HepG2 (cell line): ENCODE measurements around the gene NOP14. TPM values are rescaled to one million over a fixed set of nuclear protein-coding genes. Genes with fewer than 3 reads are reported as not detected.

Source experiments
- BATF2 ChIP-seq: sonication (generic); formaldehyde crosslinking; IDR thresholded peaks from 2 replicates; pipeline ENCODE4 v1.8.0; 2022; ENCODE audit warnings: mild to moderate bottlenecking, missing genetic modification reagents, moderate library complexity
- ERF ChIP-seq: IDR thresholded peaks from 2 replicates; pipeline ENCODE4 v1.6.1; 2018; ENCODE audit warnings: missing biosample characterization, missing genetic modification reagents
- HMGXB4 ChIP-seq, 2 experiments: sonication (generic) in 1 of 2; formaldehyde crosslinking in 1 of 2; IDR thresholded peaks; 2 replicates each; pipeline versions ENCODE4 v1.4.0 to v1.6.1; 2018 to 2020; ENCODE audit warnings: missing genetic modification reagents in 2 of 2, borderline replicate concordance in 1 of 2, low read depth in 1 of 2, mild to moderate bottlenecking in 1 of 2, missing biosample characterization in 1 of 2
- HNF4A ChIP-seq: sonication (generic); formaldehyde crosslinking; IDR thresholded peaks from 2 replicates; pipeline ENCODE4 v1.4.0; 2020; ENCODE audit warnings: missing genetic modification reagents
- MZF1 ChIP-seq: sonication (generic); formaldehyde crosslinking; IDR thresholded peaks from 2 replicates; pipeline ENCODE4 v1.8.1; 2023; ENCODE audit warnings: mild to moderate bottlenecking, missing genetic modification reagents, borderline replicate concordance
- NFRKB ChIP-seq: fragments of 450-650 bp; IDR thresholded peaks from 2 replicates; pipeline ENCODE4 v1.6.1; 2017
- NRL ChIP-seq: sonication (generic); formaldehyde crosslinking; IDR thresholded peaks from 2 replicates; pipeline ENCODE4 v1.5.0; 2020; ENCODE audit warnings: missing genetic modification reagents, mild to moderate bottlenecking, moderate library complexity, borderline replicate concordance
- PCBP2 ChIP-seq: fragments of 200-400 bp; formaldehyde crosslinking; optimal IDR thresholded peaks from 2 replicates; pipeline ENCODE3; 2018; ENCODE audit warnings: low read length, low read depth; ENCODE audit not compliant: poor library complexity, severe bottlenecking
- RFXANK ChIP-seq: IDR thresholded peaks from 2 replicates; pipeline ENCODE4 v1.6.1; 2016
- SNAPC5 ChIP-seq: sonication (generic); formaldehyde crosslinking; IDR thresholded peaks from 2 replicates; pipeline ENCODE4 v1.8.1; 2023; ENCODE audit warnings: mild to moderate bottlenecking, missing genetic modification reagents, borderline replicate concordance
- SOX13 ChIP-seq, 3 experiments: fragments of 450-650 bp in 1 of 3; sonication (generic) in 1 of 3; formaldehyde crosslinking in 1 of 3; IDR thresholded peaks in 2 of 3; conservative IDR thresholded peaks in 1 of 3; 2 replicates each; pipeline versions ENCODE4 v1.5.0 to v1.6.1; 2016 to 2020; ENCODE audit warnings: antibody characterized with exemption in 1 of 3, mild to moderate bottlenecking in 1 of 3, missing compliant biosample characterization in 1 of 3, missing genetic modification reagents in 1 of 3, moderate library complexity in 1 of 3
- STAT6 ChIP-seq: sonication (generic); formaldehyde crosslinking; IDR thresholded peaks from 2 replicates; pipeline ENCODE4 v1.4.0; 2020; ENCODE audit warnings: missing genetic modification reagents, mild to moderate bottlenecking, borderline replicate concordance
- TCF12 ChIP-seq, 2 experiments: fragments of 450-650 bp in 1 of 2; sonication (generic) in 1 of 2; formaldehyde crosslinking in 1 of 2; IDR thresholded peaks; 2 replicates each; pipeline versions ENCODE4 v1.6.1 to v1.8.0; 2017 to 2022; ENCODE audit warnings: antibody characterized with exemption in 1 of 2, mild to moderate bottlenecking in 1 of 2, missing genetic modification reagents in 1 of 2, moderate library complexity in 1 of 2
- ZBTB34 ChIP-seq: sonication (generic); formaldehyde crosslinking; IDR thresholded peaks from 2 replicates; pipeline ENCODE4 v1.8.0; 2022; ENCODE audit warnings: mild to moderate bottlenecking, missing genetic modification reagents
- ZNF274 ChIP-seq: sonication (generic); formaldehyde crosslinking; IDR thresholded peaks from 2 replicates; pipeline ENCODE4 v1.5.1; 2020; ENCODE audit warnings: mild to moderate bottlenecking, missing genetic modification reagents
- ZNF333 ChIP-seq: sonication (generic); formaldehyde crosslinking; IDR thresholded peaks from 2 replicates; pipeline ENCODE4 v1.4.0; 2020; ENCODE audit warnings: mild to moderate bottlenecking, missing genetic modification reagents, borderline replicate concordance
- ZNF362 ChIP-seq: sonication (generic); formaldehyde crosslinking; IDR thresholded peaks from 2 replicates; pipeline ENCODE4 v1.4.0; 2020; ENCODE audit warnings: missing genetic modification reagents, mild to moderate bottlenecking, borderline replicate concordance
- ZNF564 ChIP-seq: sonication (generic); formaldehyde crosslinking; IDR thresholded peaks from 2 replicates; pipeline ENCODE4 v1.8.1; 2023; ENCODE audit warnings: mild to moderate bottlenecking, missing genetic modification reagents
- polyA plus RNA-seq, 8 experiments: library from polyadenylated mRNA; depleted of rRNA in 3 of 8; stranded (reverse) in 7 of 8; unstranded in 1 of 8; fragments of >200 nt; fragmentation: Illumina TruSeq in 4 of 8; extraction: Trizol in 4 of 8; gene quantifications; 2 replicates each; pipeline versions ENCODE4 v1.2.1 to v1.2.3, GENCODE V29; 2011 to 2016; ENCODE audit warnings: low read depth in 4 of 8, missing spikeins in 1 of 8, mixed read lengths in 1 of 8; ENCODE audit not compliant: insufficient read depth in 1 of 8
- total RNA-seq, 5 experiments: library from RNA; depleted of rRNA; stranded (reverse); fragments of >200 nt; fragmentation: Illumina TruSeq; extraction: Trizol; gene quantifications; 2 replicates each; pipeline ENCODE4 v1.2.3, GENCODE V29; 2016; ENCODE audit warnings: low read depth in 1 of 5

The NOP14 gene
- total and polyA plus RNA-seq, 2 of the 13 experiments (the other 11 are each of a cell fraction or from before 2014, with no cell fraction given), result 6.9 to 47.9 TPM

- TF ChIP-seq SOX13 (IDR thresholded peaks at IDR 0.05), result no peak
- peak in 1 of 2 experiments; percentile 61; a peak in 2 of 4 replicates for TF ChIP-seq SOX13 (CRISPR knock-in tag; conservative IDR thresholded peaks at IDR 0.05 in 1 of 2, IDR thresholded peaks at IDR 0.05 in 1 of 2)
- TF ChIP-seq HMGXB4 (CRISPR knock-in tag; IDR thresholded peaks at IDR 0.05; ENCODE audit: borderline replicate concordance in 1 of 2, low read depth in 1 of 2), result peak; percentile 83 to 90; a peak in 3 of 4 replicates
- peak; percentile 91 for TF ChIP-seq ERF
- peak; percentile 39; the same call in 1 of the 2 replicates for TF ChIP-seq ZNF333 (CRISPR knock-in tag)
- no peak for TF ChIP-seq PCBP2
- TF ChIP-seq NFRKB, result no peak
- TF ChIP-seq TCF12 (IDR thresholded peaks at IDR 0.05), result no peak
- peak; percentile 30; the same call in 1 of the 2 replicates for TF ChIP-seq TCF12 (CRISPR knock-in tag; IDR thresholded peaks at IDR 0.05)
- peak; percentile 76; the same call in 1 of the 2 replicates for TF ChIP-seq ZBTB34 (CRISPR knock-in tag)
- no peak for TF ChIP-seq HNF4A
- TF ChIP-seq NRL (CRISPR knock-in tag), result peak; percentile 95
- TF ChIP-seq STAT6 (CRISPR knock-in tag), result no peak
- TF ChIP-seq ZNF564, result peak; percentile 92
- TF ChIP-seq ZNF362, result peak; percentile 71
- TF ChIP-seq MZF1 (CRISPR knock-in tag), result no peak
- peak; percentile 98 for TF ChIP-seq BATF2 (CRISPR knock-in tag)
- TF ChIP-seq RFXANK (CRISPR knock-in tag), result no peak
- TF ChIP-seq SNAPC5 (CRISPR knock-in tag), result 0 out of 2 replicates have a peak, but pooled peaks have one; percentile 56
- TF ChIP-seq ZNF274, result peak; percentile 95
These were observed at the start of gene NOP14, which contains the start of gene GRK4 (continued) for GRCh38 chr4:2963175-2963965.
